Kidney (tissue), 22 donors: ENCODE data around the gene HTR5A. TPM values are rescaled to one million over a fixed set of nuclear protein-coding genes. Genes with fewer than 3 reads are reported as not detected.

Experiments used
- DNase-seq, 5 donors: peaks; one replicate each; pipeline ENCODE4 v3.0.0-alpha.2; 2013 to 2020
- FAIRE-seq: peaks from 2 replicates; lab custom pipeline; 2012; peaks lifted over from hg19 to GRCh38; lab: Jason Lieb, UNC
- H3K27ac ChIP-seq, 2 donors: one replicate each; pipeline ENCODE4 v1.7.0; 2013; ENCODE audit warnings: low read depth in 2 of 2, low read length in 2 of 2, inconsistent platforms in 1 of 2
- H3K27me3 ChIP-seq: one replicate; pipeline ENCODE4 v1.7.1; 2013; ENCODE audit warnings: low read length, inconsistent platforms; ENCODE audit not compliant: control insufficient read depth, insufficient read depth
- H3K36me3 ChIP-seq, 3 donors: one replicate each; pipeline versions ENCODE4 v1.7.0 to v1.7.1; 2013; ENCODE audit warnings: low read length in 3 of 3, control low read depth in 1 of 3, inconsistent platforms in 1 of 3; ENCODE audit not compliant: insufficient read depth in 3 of 3, control insufficient read depth in 2 of 3
- H3K4me1 ChIP-seq, 3 donors: one replicate each; pipeline versions ENCODE4 v1.7.0 to v1.7.1; 2013; ENCODE audit warnings: low read length in 3 of 3, inconsistent platforms in 1 of 3, low read depth in 1 of 3; ENCODE audit not compliant: control insufficient read depth in 2 of 3, insufficient read depth in 2 of 3
- H3K4me3 ChIP-seq, 3 donors: one replicate each; pipeline versions ENCODE4 v1.7.0 to v1.8.1; 2013; ENCODE audit warnings: low read length in 3 of 3, control low read depth in 1 of 3, inconsistent platforms in 1 of 3
- H3K9ac ChIP-seq, 3 donors: one replicate each; pipeline versions ENCODE4 v1.7.0 to v1.7.1; 2013; ENCODE audit warnings: low read length in 3 of 3, control low read depth in 1 of 3, inconsistent platforms in 1 of 3
- H3K9me3 ChIP-seq, 3 donors: one replicate each; pipeline versions ENCODE4 v1.7.0 to v1.7.1; 2013; ENCODE audit warnings: low read length in 3 of 3, control low read depth in 1 of 3, inconsistent platforms in 1 of 3; ENCODE audit not compliant: control insufficient read depth in 2 of 3, insufficient read depth in 1 of 3
- CTCF ChIP-seq: IDR thresholded peaks from 3 replicates; pipeline ENCODE4 v1.5.1; 2012; ENCODE audit warnings: mild to moderate bottlenecking, moderate library complexity, borderline replicate concordance; ENCODE audit not compliant: insufficient read depth; ENCODE audit errors: extremely low read depth
- intact Hi-C: fragments of 100-400 bp; cut with DNase I; formaldehyde crosslinking; loops from one replicate; pipeline ENCODE4 v1.11.1; 2022
- long read RNA-seq, 10 donors: library from polyadenylated mRNA in 1 of 10; unstranded in 1 of 10; transcript quantifications; one replicate each; pipeline ENCODE4 v2.0.0 and lab custom pipeline, GENCODE V29; 2021 to 2026
- polyA plus RNA-seq: library from polyadenylated mRNA; stranded (reverse); fragments of 350-450 nt; fragmentation: Illumina TruSeq; extraction: RNeasy Lipid Tissue Mini Kit (QIAGEN cat#74804); gene quantifications from one replicate; pipeline ENCODE4 v1.2.3, GENCODE V29; 2014; ENCODE audit warnings: low read depth, low replicate concordance; ENCODE audit not compliant: insufficient read depth
- total RNA-seq: library from RNA; stranded (reverse); fragmentation: NEBNext Ultra II Directional; extraction: Animal tissue kit (Norgen Biotek cat#: 25700); gene quantifications from one replicate; pipeline ENCODE4 v1.2.1, GENCODE V29; 2021
- donor health status: control.
- donor health status: control.
- donor health status: control.
- donor health status: control.
- donor health status: control.
- donor health status: DM: yes; HTN: yes; CAD: no.
- donor health status: Normal renal cell carcinoma (clear cell type).

The HTR5A gene
- total RNA-seq (not detected), polyA plus RNA-seq (not detected)
- long read RNA-seq, donor 1: 0 reads
- long read RNA-seq, donor 2: 0 reads
- long read RNA-seq, donor 3: 0 reads
- long read RNA-seq, donor 4: 0 reads
- long read RNA-seq, donor 5: 0 reads
- long read RNA-seq, donor 6: 0 reads
- long read RNA-seq, donor 7: 0 reads
- long read RNA-seq, donor 8: 0 reads
- long read RNA-seq, donor 9: 0 reads
- long read RNA-seq, donor 10: 0 reads

- peak; percentile 93 to 96 (median 95) for DNase-seq
- peak; percentile 24 for TF ChIP-seq CTCF
- H3K27ac ChIP-seq: no peak within 1 kb of the TSS
- no peak for FAIRE-seq
- H3K9me3 ChIP-seq: no peaks in the 10 kb centered on the region
- no peak within 1 kb of the TSS for H3K4me3 ChIP-seq
- H3K27me3 ChIP-seq: peaks cover 9% of the 10 kb centered on the region
- no peaks in the 10 kb centered on the region for H3K4me1 ChIP-seq
- intact Hi-C loops: no loop called here
- H3K36me3 ChIP-seq: no peaks in the 10 kb centered on the region
- no peak within 1 kb of the TSS for H3K9ac ChIP-seq
Measured at GRCh38 chr7:155069992-155070751, at the start of gene HTR5A. Gene HTR5A (plus strand): TSS chr7:155070324. CDS start chr7:155070900, 576 bp downstream.

GRCh38 chr7:155020996-155021395 is 49.1 kb upstream of the HTR5A start:
- FAIRE-seq (no peak), DNase-seq (no peak)
- intact Hi-C loops: no loop called here
- H3K9me3 ChIP-seq: no peaks in the 10 kb centered on the region
- no peak for TF ChIP-seq CTCF
- H3K27ac ChIP-seq: no peak overlapping the region
- no peak overlapping the region for H3K4me3 ChIP-seq
- H3K27me3 ChIP-seq: no peaks in the 10 kb centered on the region
- no peaks in the 10 kb centered on the region for H3K4me1 ChIP-seq
- no peak overlapping the region for H3K9ac ChIP-seq
- no peaks in the 10 kb centered on the region for H3K36me3 ChIP-seq

GRCh38 chr7:155021699-155022145 is 48.4 kb upstream of the HTR5A start:
- Histone ChIP-seq H3K4me3 (no peak overlapping the region), H3K36me3 (no peaks in the 10 kb centered on the region), H3K4me1 (no peaks in the 10 kb centered on the region), H3K9ac (no peak overlapping the region), H3K27me3 (no peaks in the 10 kb centered on the region), H3K9me3 (no peaks in the 10 kb centered on the region), H3K27ac (no peak overlapping the region)
- FAIRE-seq (no peak), DNase-seq (no peak)
- intact Hi-C loops: no loop called here
- TF ChIP-seq CTCF: no peak
